H1 (cell line): ENCODE data around the gene LMBR1.

ENCODE experiments used
- CEBPB ChIP-seq: IDR thresholded peaks from 2 replicates; pipeline ENCODE4 v1.6.1; 2012; ENCODE audit warnings: low read depth, low read length
- CREB1 ChIP-seq: IDR thresholded peaks from 2 replicates; pipeline ENCODE4 v1.6.1; 2012; ENCODE audit warnings: inconsistent platforms
- EZH2 ChIP-seq: fragments of 200-600 bp; sonication (generic); IDR thresholded peaks from 2 replicates; pipeline ENCODE4 v1.7.1; 2012; ENCODE audit warnings: low read depth, mild to moderate bottlenecking, moderate library complexity, low read length, inconsistent platforms; ENCODE audit not compliant: severe bottlenecking
- HDAC2 ChIP-seq, 2 experiments: fragments of 300-600 bp in 1 of 2; sonication (generic) in 1 of 2; IDR thresholded peaks; 2 replicates each; pipeline ENCODE4 v1.6.1; 2011 to 2012; ENCODE audit warnings: low read depth in 2 of 2, low read length in 2 of 2, mild to moderate bottlenecking in 2 of 2, moderate library complexity in 2 of 2, borderline replicate concordance in 1 of 2, inconsistent platforms in 1 of 2
- JUND ChIP-seq: IDR thresholded peaks from 2 replicates; pipeline ENCODE4 v1.6.1; 2011; ENCODE audit warnings: mild to moderate bottlenecking, improper control_type of control experiment, low read length
- POLR2AphosphoS5 ChIP-seq: IDR thresholded peaks from 2 replicates; pipeline ENCODE4 v1.6.1; 2011; ENCODE audit warnings: low read depth, low read length
- SRF ChIP-seq: IDR thresholded peaks from 2 replicates; pipeline ENCODE4 v1.6.1; 2011; ENCODE audit warnings: mild to moderate bottlenecking, low read depth, low read length, moderate library complexity
- TAF1 ChIP-seq: IDR thresholded peaks from 2 replicates; pipeline ENCODE4 v1.6.1; 2011; ENCODE audit warnings: mild to moderate bottlenecking, low read depth, low read length
- TEAD4 ChIP-seq: IDR thresholded peaks from 2 replicates; pipeline ENCODE4 v1.6.1; 2012; ENCODE audit warnings: low read depth, low read length, inconsistent platforms, mixed read lengths
- TF ChIP-seq, protein P1 (sequence below), 3 experiments: IDR thresholded peaks; 1 replicate in 2 of 3; 2 replicates in 1 of 3; pipeline versions ENCODE4 v1.5.1 to v1.6.1; 2011; ENCODE audit warnings: low read length in 3 of 3, mild to moderate bottlenecking in 3 of 3, inconsistent platforms in 2 of 3, low read depth in 1 of 3, moderate library complexity in 1 of 3; ENCODE audit not compliant: insufficient read depth in 1 of 3; ENCODE audit errors: control extremely low read depth in 1 of 3
- TF ChIP-seq, protein P2 (sequence below): IDR thresholded peaks from 2 replicates; pipeline ENCODE4 v1.6.1; 2011; ENCODE audit warnings: low read length, improper control_type of control experiment

DNA sequence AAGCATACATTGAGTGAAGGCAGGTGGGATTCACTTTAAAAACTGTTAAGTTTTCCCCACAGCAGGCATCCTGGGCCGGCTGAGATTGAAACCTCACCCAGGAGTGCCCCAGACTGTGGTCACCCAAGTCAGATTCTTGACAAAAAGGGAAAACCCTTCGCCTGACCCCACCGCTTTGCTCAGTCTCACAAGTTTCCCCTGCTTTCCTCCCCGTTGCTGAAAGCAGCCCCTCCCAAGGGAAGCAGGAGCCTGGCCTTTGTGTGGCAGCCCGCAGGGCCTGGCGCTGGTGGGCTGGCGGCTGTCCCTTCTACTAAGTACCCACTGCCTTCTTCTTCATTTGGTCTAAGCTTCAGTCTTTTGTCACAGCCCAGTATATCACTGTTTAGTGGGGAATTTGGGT lies 236.4 kb downstream of the LMBR1 start:
- TF ChIP-seq, protein P1, sequence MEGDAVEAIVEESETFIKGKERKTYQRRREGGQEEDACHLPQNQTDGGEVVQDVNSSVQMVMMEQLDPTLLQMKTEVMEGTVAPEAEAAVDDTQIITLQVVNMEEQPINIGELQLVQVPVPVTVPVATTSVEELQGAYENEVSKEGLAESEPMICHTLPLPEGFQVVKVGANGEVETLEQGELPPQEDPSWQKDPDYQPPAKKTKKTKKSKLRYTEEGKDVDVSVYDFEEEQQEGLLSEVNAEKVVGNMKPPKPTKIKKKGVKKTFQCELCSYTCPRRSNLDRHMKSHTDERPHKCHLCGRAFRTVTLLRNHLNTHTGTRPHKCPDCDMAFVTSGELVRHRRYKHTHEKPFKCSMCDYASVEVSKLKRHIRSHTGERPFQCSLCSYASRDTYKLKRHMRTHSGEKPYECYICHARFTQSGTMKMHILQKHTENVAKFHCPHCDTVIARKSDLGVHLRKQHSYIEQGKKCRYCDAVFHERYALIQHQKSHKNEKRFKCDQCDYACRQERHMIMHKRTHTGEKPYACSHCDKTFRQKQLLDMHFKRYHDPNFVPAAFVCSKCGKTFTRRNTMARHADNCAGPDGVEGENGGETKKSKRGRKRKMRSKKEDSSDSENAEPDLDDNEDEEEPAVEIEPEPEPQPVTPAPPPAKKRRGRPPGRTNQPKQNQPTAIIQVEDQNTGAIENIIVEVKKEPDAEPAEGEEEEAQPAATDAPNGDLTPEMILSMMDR (IDR thresholded peaks at IDR 0.05; ENCODE audit: control extremely low read depth in 1 of 3, insufficient read depth in 1 of 3, low read depth in 1 of 3, low read length in 3 of 3): no peak
- TF ChIP-seq, protein P2, sequence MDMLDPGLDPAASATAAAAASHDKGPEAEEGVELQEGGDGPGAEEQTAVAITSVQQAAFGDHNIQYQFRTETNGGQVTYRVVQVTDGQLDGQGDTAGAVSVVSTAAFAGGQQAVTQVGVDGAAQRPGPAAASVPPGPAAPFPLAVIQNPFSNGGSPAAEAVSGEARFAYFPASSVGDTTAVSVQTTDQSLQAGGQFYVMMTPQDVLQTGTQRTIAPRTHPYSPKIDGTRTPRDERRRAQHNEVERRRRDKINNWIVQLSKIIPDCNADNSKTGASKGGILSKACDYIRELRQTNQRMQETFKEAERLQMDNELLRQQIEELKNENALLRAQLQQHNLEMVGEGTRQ: no peak
- TF ChIP-seq POLR2AphosphoS5 (no peak), CREB1 (no peak), TEAD4 (no peak), TAF1 (no peak), EZH2 (no peak), JUND (no peak), HDAC2 (IDR thresholded peaks at IDR 0.05; ENCODE audit: borderline replicate concordance in 1 of 2, low read depth in 2 of 2, low read length in 2 of 2) (no peak), SRF (no peak), CEBPB (no peak)
